Hepatocyte (in vitro differentiated cells): ENCODE results near the gene MRPS33.

Experiments
- CTCF ChIP-seq: fragments of 200-600 bp; sonication (generic); IDR thresholded peaks from 2 replicates; pipeline ENCODE4 v1.5.1; 2016; ENCODE audit warnings: antibody characterized with exemption, mild to moderate bottlenecking; ENCODE audit not compliant: poor library complexity
- EZH2 ChIP-seq: fragments of 200-600 bp; sonication (generic); IDR thresholded peaks from 2 replicates; pipeline ENCODE4 v1.6.1; 2016; ENCODE audit warnings: antibody characterized with exemption, mild to moderate bottlenecking, borderline replicate concordance

- no peak for TF ChIP-seq CTCF
- TF ChIP-seq EZH2 = no peak
Observed at GRCh38 chr7:140967438-140967837, 47.3 kb downstream of the MRPS33 start.
